Endothelial cell (in vitro differentiated cells): Measurements from ENCODE around the gene SFMBT2. TPM values are rescaled to one million over a fixed set of nuclear protein-coding genes. Genes with fewer than 3 reads are reported as not detected.
"Not testable (repeated sequence)": the region's sequence is repeated elsewhere in the genome, so short reads cannot be mapped to it uniquely, and the experiment has no call there.

ENCODE experiments used
- DNase-seq: peaks from one replicate; pipeline ENCODE4 v3.0.0; 2021; ENCODE audit warnings: low spot score
- H3K27ac Mint-ChIP-seq: one replicate; pipeline ENCODE4 v1.8.0; 2021; ENCODE audit warnings: mixed read lengths, inconsistent platforms; ENCODE audit not compliant: unreplicated experiment
- H3K27me3 Mint-ChIP-seq: one replicate; pipeline ENCODE4 v1.8.0; 2021; ENCODE audit warnings: mild to moderate bottlenecking, moderate library complexity, mixed read lengths, inconsistent platforms; ENCODE audit not compliant: unreplicated experiment
- H3K36me3 Mint-ChIP-seq: one replicate; pipeline ENCODE4 v1.8.0; 2021; ENCODE audit warnings: mild to moderate bottlenecking, low read depth, mixed read lengths, inconsistent platforms; ENCODE audit not compliant: unreplicated experiment
- H3K4me1 Mint-ChIP-seq: one replicate; pipeline ENCODE4 v1.8.0; 2021; ENCODE audit warnings: mild to moderate bottlenecking, mixed read lengths, inconsistent platforms; ENCODE audit not compliant: unreplicated experiment
- H3K4me3 Mint-ChIP-seq: one replicate; pipeline ENCODE4 v1.8.0; 2021; ENCODE audit warnings: mild to moderate bottlenecking, mixed read lengths, inconsistent platforms; ENCODE audit not compliant: unreplicated experiment
- H3K9me3 Mint-ChIP-seq: one replicate; pipeline ENCODE4 v1.8.0; 2021; ENCODE audit warnings: mixed read lengths, inconsistent platforms; ENCODE audit not compliant: unreplicated experiment
- CTCF ChIP-seq: fragments of 200-600 bp; sonication (generic); IDR thresholded peaks from one replicate; pipeline ENCODE4 v1.5.0; 2021; ENCODE audit warnings: antibody characterized with exemption; ENCODE audit not compliant: unreplicated experiment
- total RNA-seq: library from RNA; stranded (reverse); fragmentation: NEBNext Ultra II Directional; extraction: Animal tissue kit (Norgen Biotek cat#: 25700); gene quantifications from one replicate; pipeline ENCODE4 v1.2.1, GENCODE V29; 2021; ENCODE audit not compliant: unreplicated experiment

The SFMBT2 gene
- total RNA-seq, 1 donor from 2014 or later: 16.0 TPM

- Mint-ChIP-seq H3K27ac (no peak overlapping the region), H3K27me3 (peaks cover 2% of the 10 kb centered on the region), H3K4me3 (no peak overlapping the region), H3K4me1 (peaks cover 13% of the 10 kb centered on the region), H3K9me3 (no peaks in the 10 kb centered on the region), H3K36me3 (no peaks in the 10 kb centered on the region)
- DNase-seq: no peak
- no peak for TF ChIP-seq CTCF
Observed at GRCh38 chr10:7399533-7399932, 11.3 kb downstream of the SFMBT2 start.

- Mint-ChIP-seq H3K36me3 (no peaks in the 10 kb centered on the region), H3K9me3 (no peaks in the 10 kb centered on the region), H3K27me3 (peaks cover 2% of the 10 kb centered on the region), H3K27ac (no peak overlapping the region), H3K4me1 (peaks cover 8% of the 10 kb centered on the region), H3K4me3 (no peak overlapping the region)
- no peak for DNase-seq
- TF ChIP-seq CTCF: no peak
Observed at GRCh38 chr10:7397049-7398035, 13.5 kb downstream of the SFMBT2 start.

GRCh38 chr10:7392301-7392700 lies 18.5 kb downstream of the SFMBT2 start:
- not testable (repeated sequence) for DNase-seq, H3K27ac Mint-ChIP-seq, H3K9me3 Mint-ChIP-seq, H3K27me3 Mint-ChIP-seq, H3K4me3 Mint-ChIP-seq, H3K36me3 Mint-ChIP-seq
- H3K4me1 Mint-ChIP-seq: peaks cover 14% of the 10 kb centered on the region

- Mint-ChIP-seq H3K36me3 (no peaks in the 10 kb centered on the region), H3K27ac (no peak overlapping the region), H3K9me3 (no peaks in the 10 kb centered on the region)
Observed at GRCh38 chr10:7391748-7392147, 19.1 kb downstream of the SFMBT2 start.

GRCh38 chr10:7390689-7391110 lies 20.1 kb downstream of the SFMBT2 start:
- not testable (repeated sequence) for H3K36me3 Mint-ChIP-seq, DNase-seq, H3K27me3 Mint-ChIP-seq, H3K4me3 Mint-ChIP-seq, H3K9me3 Mint-ChIP-seq, H3K27ac Mint-ChIP-seq
- peaks cover 14% of the 10 kb centered on the region for H3K4me1 Mint-ChIP-seq

More at GRCh38 chr10:7391748-7392147, 19.1 kb downstream of the SFMBT2 start:
- no peak overlapping the region for H3K4me3 Mint-ChIP-seq
- no peak for DNase-seq
- no peak for TF ChIP-seq CTCF
- H3K4me1 Mint-ChIP-seq: peaks cover 14% of the 10 kb centered on the region
- no peaks in the 10 kb centered on the region for H3K27me3 Mint-ChIP-seq

- Mint-ChIP-seq H3K9me3 (no peaks in the 10 kb centered on the region), H3K27ac (no peak overlapping the region), H3K36me3 (no peaks in the 10 kb centered on the region), H3K27me3 (no peaks in the 10 kb centered on the region), H3K4me3 (no peak overlapping the region), H3K4me1 (peaks cover 19% of the 10 kb centered on the region)
- no peak for TF ChIP-seq CTCF
- DNase-seq: no peak
Observed at GRCh38 chr10:7389844-7390243, 21.0 kb downstream of the SFMBT2 start.
